GM12878 (cell line): ENCODE measurements around the gene PARP2. TPM values are rescaled to one million over a fixed set of nuclear protein-coding genes. Genes with fewer than 3 reads are reported as not detected.
A peak's percentile ranks its signal among the peaks of the same experiment; 100 is the strongest.

ENCODE experiments used
- BCL3 ChIP-seq: IDR thresholded peaks from 2 replicates; pipeline ENCODE4 v1.6.1; 2011; ENCODE audit warnings: borderline replicate concordance, low read depth, mild to moderate bottlenecking, moderate library complexity, low read length; ENCODE audit not compliant: insufficient read depth, poor library complexity, severe bottlenecking
- BMI1 ChIP-seq: fragments of 450-650 bp; IDR thresholded peaks from 2 replicates; pipeline ENCODE4 v1.6.1; 2016; ENCODE audit warnings: mild to moderate bottlenecking, moderate library complexity, borderline replicate concordance
- ELK1 ChIP-seq: IDR thresholded peaks from 2 replicates; pipeline ENCODE4 v1.6.1; 2012; ENCODE audit warnings: low read depth, low read length, improper control_type of control experiment
- FOXM1 ChIP-seq: IDR thresholded peaks from 2 replicates; pipeline ENCODE4 v1.6.1; 2012; ENCODE audit warnings: low read depth, mild to moderate bottlenecking, inconsistent platforms, low read length, moderate library complexity
- HCFC1 ChIP-seq: fragments of 150-350 bp; IDR thresholded peaks from 2 replicates; pipeline ENCODE4 v1.6.1; 2014; ENCODE audit warnings: low read length
- IRF4 ChIP-seq: IDR thresholded peaks from 2 replicates; pipeline ENCODE4 v1.6.1; 2011; ENCODE audit warnings: low read depth, low read length
- PML ChIP-seq: IDR thresholded peaks from 2 replicates; pipeline ENCODE4 v1.6.1; 2012; ENCODE audit warnings: low read length, inconsistent platforms
- SIN3A ChIP-seq: IDR thresholded peaks from 2 replicates; pipeline ENCODE4 v1.6.1; 2012; ENCODE audit warnings: low read depth, low read length, improper control_type of control experiment
- SKIL ChIP-seq: fragments of 450-650 bp; IDR thresholded peaks from 2 replicates; pipeline ENCODE4 v1.6.1; 2017; ENCODE audit warnings: mild to moderate bottlenecking, low read depth, inconsistent platforms; ENCODE audit not compliant: poor library complexity, severe bottlenecking
- SP1 ChIP-seq: IDR thresholded peaks from one replicate; pipeline ENCODE4 v1.6.1; 2011; ENCODE audit warnings: low read depth, low read length
- SREBF1 ChIP-seq: IDR thresholded peaks from 2 replicates; pipeline ENCODE4 v1.6.1; 2012; ENCODE audit warnings: mild to moderate bottlenecking, low read length
- SUPT20H ChIP-seq: IDR thresholded peaks from 2 replicates; pipeline ENCODE4 v1.6.1; 2011; ENCODE audit warnings: low read depth, mild to moderate bottlenecking, low read length, moderate library complexity, borderline replicate concordance; ENCODE audit not compliant: control insufficient read depth
- TARDBP ChIP-seq: IDR thresholded peaks from 2 replicates; pipeline ENCODE4 v1.6.1; 2016; ENCODE audit warnings: borderline replicate concordance
- TBL1XR1 ChIP-seq: IDR thresholded peaks from 2 replicates; pipeline ENCODE4 v1.6.1; 2012; ENCODE audit warnings: low read depth, low read length, improper control_type of control experiment
- WRNIP1 ChIP-seq: IDR thresholded peaks from 2 replicates; pipeline ENCODE4 v1.6.1; 2011; ENCODE audit warnings: low read depth, low read length, improper control_type of control experiment, borderline replicate concordance
- ZBTB33 ChIP-seq: fragments of 450-650 bp; IDR thresholded peaks from 2 replicates; pipeline ENCODE4 v1.6.1; 2017; ENCODE audit warnings: mild to moderate bottlenecking
- ZNF207 ChIP-seq: fragments of 450-650 bp; IDR thresholded peaks from 2 replicates; pipeline ENCODE4 v1.6.1; 2014; ENCODE audit warnings: antibody characterized with exemption, mild to moderate bottlenecking, borderline replicate concordance
- polyA plus RNA-seq, 11 experiments: library from polyadenylated mRNA; depleted of rRNA in 4 of 11; unstranded in 6 of 11; stranded (reverse) in 5 of 11; fragments of >200 nt; fragmentation: Nextera tagmentation in 4 of 11; fragmentation: Illumina TruSeq in 1 of 11; extraction: Ambion mirVana in 4 of 11; extraction: Trizol in 1 of 11; gene quantifications; 1 replicate in 1 of 11; 2 replicates in 10 of 11; pipeline versions ENCODE4 v1.2.1 to v1.2.3, GENCODE V29; 2011 to 2016; ENCODE audit warnings: inconsistent platforms in 2 of 11, missing spikeins in 2 of 11, low read depth in 1 of 11
- total RNA-seq, 4 experiments: library from RNA; depleted of rRNA in 3 of 4; stranded (reverse); fragments of >200 nt in 3 of 4; fragmentation: Illumina TruSeq in 1 of 4; extraction: Trizol in 1 of 4; gene quantifications; 2 replicates each; pipeline versions ENCODE4 v1.2.1 to v1.2.3, GENCODE V29; 2013 to 2021
- TF ChIP-seq, protein P1 (sequence below): fragments of 450-650 bp; IDR thresholded peaks from 2 replicates; pipeline ENCODE4 v1.6.1; 2016; ENCODE audit warnings: mild to moderate bottlenecking
- TF ChIP-seq, protein P2 (sequence below): fragments of 450-650 bp; IDR thresholded peaks from 2 replicates; pipeline ENCODE4 v1.6.1; 2017; ENCODE audit warnings: borderline replicate concordance

Gene PARP2
- total and polyA plus RNA-seq, 10 of the 15 experiments (the other 5 are each of a cell fraction or from before 2014, with no cell fraction given): 26.7 to 75.4 (median 42.3) TPM

DNA sequence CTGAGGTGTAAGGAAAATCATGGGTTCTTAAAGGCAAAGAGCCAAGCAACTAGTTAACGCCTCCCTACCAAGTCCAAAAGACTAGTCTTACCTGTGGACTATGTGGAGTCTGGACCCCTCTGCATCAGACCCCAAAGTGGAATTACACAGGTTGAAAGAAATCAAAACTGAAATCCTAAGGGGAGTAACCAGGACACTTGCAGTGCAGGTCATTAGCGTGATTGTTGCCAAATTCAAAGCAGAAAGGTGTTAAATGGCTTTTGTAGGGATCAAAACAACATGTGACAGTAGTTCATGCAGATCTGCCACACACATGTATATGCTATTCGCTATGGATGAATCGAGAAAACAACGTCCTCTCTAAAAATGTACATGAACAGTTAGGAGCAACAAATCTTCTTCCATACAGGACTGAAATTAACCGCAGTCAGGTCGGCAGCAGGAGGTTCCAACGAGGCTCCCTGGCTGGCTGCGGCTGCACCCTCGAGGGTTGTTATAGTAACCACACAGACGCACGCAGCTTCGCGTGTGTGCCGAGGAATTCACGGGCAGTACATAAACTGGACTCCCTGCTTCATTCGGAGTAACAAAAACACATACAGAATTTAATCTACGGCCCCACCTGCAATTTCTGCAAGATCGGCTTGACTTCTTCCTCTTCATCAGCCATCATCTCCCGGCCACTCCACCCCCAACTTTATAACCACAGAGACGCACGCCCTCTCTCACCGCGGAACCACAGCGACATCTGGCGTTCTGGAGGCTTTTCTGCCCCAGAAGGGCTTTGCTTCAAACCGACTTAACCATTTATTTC, 38.0 kb upstream of the PARP2 start, which contains the start of gene TTC5 (continued):
- TF ChIP-seq PML (0 out of 2 replicates have a peak, but pooled peaks have one; percentile 50), BCL3 (no peak), SIN3A (peak; percentile 87; the same call in 1 of the 2 replicates), WRNIP1 (no peak), FOXM1 (peak; percentile 60), IRF4 (0 out of 2 replicates have a peak, but pooled peaks have one; percentile 44), ZNF207 (peak; percentile 61; the same call in 1 of the 2 replicates), ELK1 (no peak), ZBTB33 (no peak), TARDBP (peak; percentile 70; the same call in 1 of the 2 replicates), SKIL (peak; percentile 55), BMI1 (peak; percentile 80), TBL1XR1 (0 out of 2 replicates have a peak, but pooled peaks have one; percentile 19), SREBF1 (no peak), HCFC1 (peak; percentile 59), SP1 (no peak), SUPT20H (no peak)
- TF ChIP-seq, protein P1, sequence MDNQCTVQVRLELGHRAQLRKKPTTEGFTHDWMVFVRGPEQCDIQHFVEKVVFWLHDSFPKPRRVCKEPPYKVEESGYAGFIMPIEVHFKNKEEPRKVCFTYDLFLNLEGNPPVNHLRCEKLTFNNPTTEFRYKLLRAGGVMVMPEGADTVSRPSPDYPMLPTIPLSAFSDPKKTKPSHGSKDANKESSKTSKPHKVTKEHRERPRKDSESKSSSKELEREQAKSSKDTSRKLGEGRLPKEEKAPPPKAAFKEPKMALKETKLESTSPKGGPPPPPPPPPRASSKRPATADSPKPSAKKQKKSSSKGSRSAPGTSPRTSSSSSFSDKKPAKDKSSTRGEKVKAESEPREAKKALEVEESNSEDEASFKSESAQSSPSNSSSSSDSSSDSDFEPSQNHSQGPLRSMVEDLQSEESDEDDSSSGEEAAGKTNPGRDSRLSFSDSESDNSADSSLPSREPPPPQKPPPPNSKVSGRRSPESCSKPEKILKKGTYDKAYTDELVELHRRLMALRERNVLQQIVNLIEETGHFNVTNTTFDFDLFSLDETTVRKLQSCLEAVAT: peak; percentile 87; the same call in 1 of the 2 replicates
- TF ChIP-seq, protein P2, sequence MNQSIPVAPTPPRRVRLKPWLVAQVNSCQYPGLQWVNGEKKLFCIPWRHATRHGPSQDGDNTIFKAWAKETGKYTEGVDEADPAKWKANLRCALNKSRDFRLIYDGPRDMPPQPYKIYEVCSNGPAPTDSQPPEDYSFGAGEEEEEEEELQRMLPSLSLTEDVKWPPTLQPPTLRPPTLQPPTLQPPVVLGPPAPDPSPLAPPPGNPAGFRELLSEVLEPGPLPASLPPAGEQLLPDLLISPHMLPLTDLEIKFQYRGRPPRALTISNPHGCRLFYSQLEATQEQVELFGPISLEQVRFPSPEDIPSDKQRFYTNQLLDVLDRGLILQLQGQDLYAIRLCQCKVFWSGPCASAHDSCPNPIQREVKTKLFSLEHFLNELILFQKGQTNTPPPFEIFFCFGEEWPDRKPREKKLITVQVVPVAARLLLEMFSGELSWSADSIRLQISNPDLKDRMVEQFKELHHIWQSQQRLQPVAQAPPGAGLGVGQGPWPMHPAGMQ: no peak
